ENCODE data around the gene IDH3A.

IDH3A gene

DNA sequence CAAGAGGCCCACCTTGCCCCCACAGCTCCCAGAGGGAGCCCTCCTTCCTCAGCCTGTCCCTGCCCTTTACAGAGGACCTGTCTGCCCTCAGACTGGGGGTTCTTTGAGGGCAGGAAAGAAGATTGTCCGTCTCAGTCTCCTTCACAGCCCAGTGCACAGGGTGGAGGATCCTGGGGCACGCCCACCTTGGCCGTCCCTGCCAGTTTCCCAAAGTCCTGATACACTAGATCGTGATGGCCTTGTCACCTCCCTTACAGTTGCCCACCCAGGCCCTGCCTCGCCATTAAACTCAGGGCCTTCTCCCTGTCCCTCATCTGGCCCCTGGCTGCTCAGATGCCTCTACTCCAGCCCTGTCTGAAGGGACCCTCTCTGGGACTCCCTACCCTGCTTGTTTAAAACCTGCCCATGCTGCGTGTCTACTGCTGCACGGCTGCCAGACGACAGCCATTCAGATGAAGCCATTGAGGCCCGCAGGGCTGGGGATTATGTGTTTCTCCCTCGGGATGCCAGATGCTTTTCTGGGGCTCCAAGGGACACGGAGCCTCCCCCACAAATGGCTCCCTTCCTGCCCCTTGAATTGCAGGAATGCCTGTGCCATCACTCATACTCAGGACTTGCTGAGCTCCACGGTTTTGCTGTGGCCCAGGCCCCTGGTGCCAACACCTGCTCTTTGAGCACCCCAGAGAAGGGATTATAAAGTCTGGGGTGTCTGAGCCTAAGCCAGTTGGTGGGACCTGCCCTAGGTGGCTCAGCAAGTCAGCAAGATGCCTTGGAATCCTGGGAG, 57.4 kb downstream of the IDH3A start:
- peak in 1 of 2 donors; percentile 40 for DNase-seq (ENCODE audit: low read depth in 2 of 2)
- TF ChIP-seq, protein P1, sequence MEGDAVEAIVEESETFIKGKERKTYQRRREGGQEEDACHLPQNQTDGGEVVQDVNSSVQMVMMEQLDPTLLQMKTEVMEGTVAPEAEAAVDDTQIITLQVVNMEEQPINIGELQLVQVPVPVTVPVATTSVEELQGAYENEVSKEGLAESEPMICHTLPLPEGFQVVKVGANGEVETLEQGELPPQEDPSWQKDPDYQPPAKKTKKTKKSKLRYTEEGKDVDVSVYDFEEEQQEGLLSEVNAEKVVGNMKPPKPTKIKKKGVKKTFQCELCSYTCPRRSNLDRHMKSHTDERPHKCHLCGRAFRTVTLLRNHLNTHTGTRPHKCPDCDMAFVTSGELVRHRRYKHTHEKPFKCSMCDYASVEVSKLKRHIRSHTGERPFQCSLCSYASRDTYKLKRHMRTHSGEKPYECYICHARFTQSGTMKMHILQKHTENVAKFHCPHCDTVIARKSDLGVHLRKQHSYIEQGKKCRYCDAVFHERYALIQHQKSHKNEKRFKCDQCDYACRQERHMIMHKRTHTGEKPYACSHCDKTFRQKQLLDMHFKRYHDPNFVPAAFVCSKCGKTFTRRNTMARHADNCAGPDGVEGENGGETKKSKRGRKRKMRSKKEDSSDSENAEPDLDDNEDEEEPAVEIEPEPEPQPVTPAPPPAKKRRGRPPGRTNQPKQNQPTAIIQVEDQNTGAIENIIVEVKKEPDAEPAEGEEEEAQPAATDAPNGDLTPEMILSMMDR (IDR thresholded peaks at IDR 0.05; ENCODE audit: low read depth, low read length) = no peak
- H3K4me3 ChIP-seq (replicated peaks in 1 of 2; ENCODE audit: low read depth in 2 of 2, low read length in 2 of 2) = no peak overlapping the region

- TF ChIP-seq, protein P1 (IDR thresholded peaks at IDR 0.05; ENCODE audit: low read depth, low read length) = no peak
- DNase-seq (ENCODE audit: low read depth in 2 of 2) = no peak
- H3K4me3 ChIP-seq (replicated peaks in 1 of 2; ENCODE audit: low read depth in 2 of 2, low read length in 2 of 2) = no peak overlapping the region
Measured at GRCh38 chr15:78207110-78207458, 57.9 kb downstream of the IDH3A start.

- no peak for DNase-seq (ENCODE audit: low read depth in 2 of 2)
- H3K4me3 ChIP-seq (replicated peaks in 1 of 2; ENCODE audit: low read depth in 2 of 2, low read length in 2 of 2) = no peak overlapping the region
- TF ChIP-seq, protein P1 (IDR thresholded peaks at IDR 0.05; ENCODE audit: low read depth, low read length) = no peak
Measured at GRCh38 chr15:78207641-78208340, 58.6 kb downstream of the IDH3A start.

GRCh38 chr15:78208341-78208844, 59.2 kb downstream of the IDH3A start:
- no peak overlapping the region for H3K4me3 ChIP-seq (replicated peaks in 1 of 2; ENCODE audit: low read depth in 2 of 2, low read length in 2 of 2)
- TF ChIP-seq, protein P1 (IDR thresholded peaks at IDR 0.05; ENCODE audit: low read depth, low read length) = no peak
- DNase-seq (ENCODE audit: low read depth in 2 of 2) = no peak

DNA sequence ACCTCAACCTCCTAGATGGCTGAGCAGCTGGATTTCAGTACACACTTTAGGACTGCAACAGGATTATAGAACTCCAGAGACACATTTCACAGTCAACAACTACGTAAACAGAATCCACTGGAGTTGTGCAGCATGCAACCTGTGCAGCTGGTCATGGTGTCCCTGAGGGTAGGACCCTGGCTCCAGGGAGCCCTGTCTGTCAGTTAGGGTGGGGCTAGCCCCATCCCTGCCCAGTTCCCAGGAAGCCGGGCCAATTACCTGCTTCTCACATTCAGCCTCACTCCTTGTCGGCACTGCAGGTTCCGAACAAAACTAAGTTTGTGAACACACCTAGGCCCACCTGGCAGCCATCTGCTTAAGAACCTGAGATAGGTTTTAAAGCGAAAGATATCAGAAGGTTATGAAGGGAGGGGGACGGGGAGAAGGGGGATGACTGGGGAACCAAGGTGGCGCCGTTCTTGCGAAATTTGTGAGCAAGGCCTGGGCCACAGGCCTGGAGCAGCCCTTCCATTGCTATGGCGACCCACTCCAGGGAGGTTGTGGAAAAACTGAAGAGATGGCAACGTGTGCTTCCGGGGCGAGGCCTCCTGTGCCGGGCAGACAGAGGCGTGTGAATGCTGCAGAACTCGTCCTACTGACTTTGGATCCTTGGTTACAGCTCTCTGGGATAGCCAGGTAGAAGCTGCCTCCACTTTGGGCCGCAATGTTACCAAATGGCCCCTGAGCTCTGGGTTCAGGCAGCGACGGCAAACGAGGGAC, 59.9 kb downstream of the IDH3A start:
- no peak overlapping the region for H3K4me3 ChIP-seq (replicated peaks in 1 of 2; ENCODE audit: low read depth in 2 of 2, low read length in 2 of 2)
- no peak for DNase-seq (ENCODE audit: low read depth in 2 of 2)
- TF ChIP-seq, protein P1 (IDR thresholded peaks at IDR 0.05; ENCODE audit: low read depth, low read length) = no peak

GRCh38 chr15:78209646-78210348, 60.6 kb downstream of the IDH3A start:
- H3K4me3 ChIP-seq (replicated peaks in 1 of 2; ENCODE audit: low read depth in 2 of 2, low read length in 2 of 2) = no peak overlapping the region
- TF ChIP-seq, protein P1 (IDR thresholded peaks at IDR 0.05; ENCODE audit: low read depth, low read length) = no peak
- no peak for DNase-seq (ENCODE audit: low read depth in 2 of 2)
